PC-9 (cell line): Measurements from ENCODE around the gene TMEM163. TPM values are rescaled to one million over a fixed set of nuclear protein-coding genes. Genes with fewer than 3 reads are reported as not detected.

Source experiments
- BruUV-seq: library from RNA; stranded (reverse); fragments of 400-500 nt; replicated peaks from 2 replicates; lab custom pipeline; 2021; lab: Mats Ljungman, UMichigan
- CTCF ChIA-PET: fragments of 300-600 bp; sonication (Branson Sonifier 250); formaldehyde crosslinking; loops from one replicate; lab custom pipeline; 2022; ENCODE audit warnings: antibody characterized with exemption; lab: Charles Lee
- POLR2A ChIA-PET: fragments of 300-600 bp; sonication (Branson Sonifier 250); formaldehyde crosslinking; loops from one replicate; lab custom pipeline; 2022; ENCODE audit warnings: antibody characterized with exemption; ENCODE audit not compliant: unreplicated experiment; lab: Charles Lee
- DNase-seq, 2 experiments: peaks; one replicate each; pipeline versions ENCODE4 v3.0.0 to v3.0.0-alpha.2; 2015 to 2022; ENCODE audit warnings: mixed read lengths in 1 of 2
- H2AFZ ChIP-seq: fragments of 200-600 bp; sonication (generic); 2 replicates; pipeline ENCODE4 v1.8.1; 2017; ENCODE audit warnings: antibody characterized with exemption
- H3F3A ChIP-seq: fragments of 200-600 bp; sonication (generic); 2 replicates; pipeline ENCODE4 v1.8.1; 2017; ENCODE audit warnings: antibody characterized with exemption, mild to moderate bottlenecking, low read depth; ENCODE audit not compliant: insufficient read depth
- H3K27ac ChIP-seq: fragments of 200-600 bp; sonication (generic); 2 replicates; pipeline ENCODE4 v1.6.1; 2016; ENCODE audit warnings: mixed run types
- H3K27me3 ChIP-seq: fragments of 200-600 bp; sonication (generic); 2 replicates; pipeline ENCODE4 v1.6.1; 2016; ENCODE audit warnings: low read depth, mixed run types; ENCODE audit not compliant: insufficient read depth
- H3K36me3 ChIP-seq: fragments of 200-600 bp; sonication (generic); 2 replicates; pipeline ENCODE4 v1.6.1; 2016; ENCODE audit warnings: low read depth, mixed run types
- H3K4me1 ChIP-seq: fragments of 200-600 bp; sonication (generic); replicated peaks from 2 replicates; pipeline ENCODE4 v1.6.1; 2016; ENCODE audit warnings: mixed run types; ENCODE audit not compliant: insufficient read depth
- H3K4me2 ChIP-seq: fragments of 200-600 bp; sonication (generic); 2 replicates; pipeline ENCODE4 v1.6.1; 2017; ENCODE audit warnings: mixed run types
- H3K4me3 ChIP-seq: fragments of 200-600 bp; sonication (generic); 2 replicates; pipeline ENCODE4 v1.6.1; 2016; ENCODE audit warnings: mixed run types
- H3K79me2 ChIP-seq: fragments of 200-600 bp; sonication (generic); 2 replicates; pipeline ENCODE4 v1.6.1; 2017; ENCODE audit warnings: low read depth, mixed run types
- H3K9me2 ChIP-seq: fragments of 200-600 bp; sonication (generic); 2 replicates; pipeline ENCODE4 v1.8.1; 2017; ENCODE audit warnings: mild to moderate bottlenecking; ENCODE audit not compliant: insufficient read depth
- H3K9me3 ChIP-seq: fragments of 200-600 bp; sonication (generic); 2 replicates; pipeline ENCODE4 v1.8.1; 2016; ENCODE audit warnings: low read depth; ENCODE audit not compliant: insufficient read depth
- H4K20me1 ChIP-seq: fragments of 200-600 bp; sonication (generic); 2 replicates; pipeline ENCODE4 v1.8.1; 2017; ENCODE audit not compliant: insufficient read depth
- EZH2 ChIP-seq: fragments of 200-600 bp; sonication (generic); IDR thresholded peaks from 2 replicates; pipeline ENCODE4 v1.8.0; 2017; ENCODE audit warnings: antibody characterized with exemption, low read depth
- intact Hi-C: fragments of 100-400 bp; cut with micrococcal nuclease; formaldehyde crosslinking; loops from one replicate; pipeline ENCODE4 v1.10.0; 2022; ENCODE audit not compliant: unreplicated experiment
- total RNA-seq: library from RNA; stranded (reverse); gene quantifications from 2 replicates; pipeline ENCODE4 v1.2.3, GENCODE V29; 2021
- TF ChIP-seq, protein P1 (sequence below): fragments of 200-600 bp; sonication (generic); conservative IDR thresholded peaks from 2 replicates; pipeline ENCODE4 v1.6.1; 2017; ENCODE audit warnings: mixed run types, antibody characterized with exemption, mild to moderate bottlenecking, moderate library complexity

The TMEM163 gene
- total RNA-seq, 1 experiment from 2014 or later, result 1.4 TPM

DNA sequence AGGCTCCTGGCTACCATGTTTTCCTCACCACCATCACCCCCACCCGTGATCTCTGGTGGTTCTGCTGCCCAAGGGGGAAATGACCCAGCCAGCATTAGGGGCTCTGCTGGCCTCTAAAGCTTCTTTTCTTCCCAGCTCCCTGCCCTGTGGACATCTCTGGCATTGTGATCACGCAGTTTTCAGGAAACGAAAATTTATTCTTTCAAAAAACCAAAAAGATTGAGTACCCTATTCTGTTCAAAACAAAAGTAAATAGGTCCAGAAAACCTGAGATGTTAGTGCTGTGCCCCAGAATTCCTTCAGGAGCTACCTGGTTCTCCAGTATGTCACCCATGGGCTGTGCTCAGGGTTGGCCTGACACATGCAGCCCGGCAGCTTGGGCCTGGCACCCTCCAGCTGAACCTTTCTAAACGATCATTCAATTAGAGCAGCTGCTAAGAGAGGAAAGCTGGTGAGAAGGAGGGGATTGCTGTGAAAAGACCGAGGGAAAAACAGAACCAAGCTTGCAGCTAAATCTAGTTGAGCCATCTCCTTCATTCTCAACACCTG, 307.4 kb downstream of the TMEM163 start:
- Histone ChIP-seq H3K79me2 (no peaks in the 10 kb centered on the region), H3K4me3 (no peak overlapping the region), H3K9me2 (no peaks in the 10 kb centered on the region), H3K4me2 (no peak overlapping the region), H3K36me3 (no peaks in the 10 kb centered on the region), H2AFZ (no peak overlapping the region), H3K4me1 (peaks cover 8% of the 10 kb centered on the region), H3K27me3 (no peaks in the 10 kb centered on the region), H3F3A (no peaks in the 10 kb centered on the region), H4K20me1 (0 out of 2 replicates have a peak, but pooled peaks cover 3% of the 10 kb centered on the region), H3K27ac (no peak overlapping the region), H3K9me3 (no peaks in the 10 kb centered on the region)
- BruUV-seq, result no TSS peak
- TF ChIP-seq, protein P1, sequence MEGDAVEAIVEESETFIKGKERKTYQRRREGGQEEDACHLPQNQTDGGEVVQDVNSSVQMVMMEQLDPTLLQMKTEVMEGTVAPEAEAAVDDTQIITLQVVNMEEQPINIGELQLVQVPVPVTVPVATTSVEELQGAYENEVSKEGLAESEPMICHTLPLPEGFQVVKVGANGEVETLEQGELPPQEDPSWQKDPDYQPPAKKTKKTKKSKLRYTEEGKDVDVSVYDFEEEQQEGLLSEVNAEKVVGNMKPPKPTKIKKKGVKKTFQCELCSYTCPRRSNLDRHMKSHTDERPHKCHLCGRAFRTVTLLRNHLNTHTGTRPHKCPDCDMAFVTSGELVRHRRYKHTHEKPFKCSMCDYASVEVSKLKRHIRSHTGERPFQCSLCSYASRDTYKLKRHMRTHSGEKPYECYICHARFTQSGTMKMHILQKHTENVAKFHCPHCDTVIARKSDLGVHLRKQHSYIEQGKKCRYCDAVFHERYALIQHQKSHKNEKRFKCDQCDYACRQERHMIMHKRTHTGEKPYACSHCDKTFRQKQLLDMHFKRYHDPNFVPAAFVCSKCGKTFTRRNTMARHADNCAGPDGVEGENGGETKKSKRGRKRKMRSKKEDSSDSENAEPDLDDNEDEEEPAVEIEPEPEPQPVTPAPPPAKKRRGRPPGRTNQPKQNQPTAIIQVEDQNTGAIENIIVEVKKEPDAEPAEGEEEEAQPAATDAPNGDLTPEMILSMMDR, result no peak
- TF ChIP-seq EZH2, result no peak
- ChIA-PET POLR2A (interaction anchor here (0.6 kb wide), 1 partner anchor 62 kb away, joined by 5 read pairs; no protein-coding TSS in a partner anchor), CTCF (interaction anchor here (0.5 to 1.1 kb wide), 5 partner anchors 195 to 1044 kb away, joined by 3 to 12 read pairs (median 4); no protein-coding TSS in a partner anchor)
- no peak for DNase-seq
- intact Hi-C loops, result loop anchor here (5.0 kb wide), 1 partner anchor 164 kb away; no protein-coding TSS in a partner anchor

DNA sequence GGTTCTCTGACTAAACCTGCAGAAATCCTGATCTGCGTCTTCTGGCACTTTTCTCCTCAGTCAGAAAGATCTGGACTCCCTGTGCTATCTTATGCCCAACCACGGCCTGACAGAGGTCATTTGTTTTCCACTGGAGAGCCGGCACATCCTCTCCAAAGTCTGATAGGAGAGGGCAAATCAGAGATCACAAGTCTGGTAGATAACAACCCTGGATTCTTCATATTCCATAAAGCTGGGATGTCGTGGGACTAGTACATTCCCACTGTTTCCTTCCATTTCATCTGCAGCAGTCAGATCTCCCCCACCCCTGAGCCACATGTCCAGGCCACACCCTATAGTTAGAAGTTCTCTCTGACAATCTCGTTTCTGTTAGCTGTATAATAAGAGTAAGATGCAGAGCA, 308.0 kb downstream of the TMEM163 start:
- H3K4me1 ChIP-seq, result peaks cover 13% of the 10 kb centered on the region
- intact Hi-C loops, result loop anchor here (5.0 kb wide), 1 partner anchor 164 kb away; no protein-coding TSS in a partner anchor
- no peak for DNase-seq
- no peak overlapping the region for H3K27ac ChIP-seq
- no peaks in the 10 kb centered on the region for H3K27me3 ChIP-seq
- H3F3A ChIP-seq, result peaks cover 4% of the 10 kb centered on the region; the same call in 1 of the 2 replicates
- ChIA-PET POLR2A (interaction anchor here (0.6 kb wide), 1 partner anchor 420 kb away, joined by 6 read pairs; no protein-coding TSS in a partner anchor), CTCF (interaction anchor here (1.1 kb wide), 1 partner anchor 194 kb away, joined by 3 read pairs; no protein-coding TSS in a partner anchor)
- no peak overlapping the region for H3K4me3 ChIP-seq
- H4K20me1 ChIP-seq, result 0 out of 2 replicates have a peak, but pooled peaks cover 3% of the 10 kb centered on the region
- no peaks in the 10 kb centered on the region for H3K79me2 ChIP-seq
- no peak overlapping the region for H3K4me2 ChIP-seq
- H3K36me3 ChIP-seq, result no peaks in the 10 kb centered on the region
- TF ChIP-seq EZH2, result no peak
- TF ChIP-seq, protein P1, result no peak
- H3K9me2 ChIP-seq, result no peaks in the 10 kb centered on the region
- H2AFZ ChIP-seq, result no peak overlapping the region
- no TSS peak for BruUV-seq
- H3K9me3 ChIP-seq, result no peaks in the 10 kb centered on the region

DNA sequence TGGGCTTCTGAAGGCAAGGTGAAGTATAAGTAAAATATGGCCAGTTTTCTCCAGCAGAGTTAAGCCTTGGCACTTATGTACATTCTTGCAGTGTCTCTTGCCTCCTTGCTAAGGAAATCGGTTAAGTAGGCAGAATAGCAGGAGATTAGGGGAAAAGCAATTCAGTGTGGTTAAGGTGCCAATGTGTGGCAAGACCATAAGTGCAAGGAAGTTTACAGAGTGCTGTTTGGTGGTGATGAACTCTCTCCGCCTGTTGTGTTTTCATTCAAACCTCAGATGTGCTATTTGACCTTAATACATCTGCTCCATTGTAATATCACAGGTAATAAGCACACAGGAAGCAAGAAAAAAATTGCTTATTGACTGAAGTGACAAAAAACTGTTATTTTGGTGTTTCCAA, 308.8 kb downstream of the TMEM163 start:
- CTCF ChIA-PET, result no interaction called here
- no peaks in the 10 kb centered on the region for H3K27me3 ChIP-seq

More for the DNA sequence above, 308.8 kb downstream of the TMEM163 start:
- intact Hi-C loops, result loop anchor here (5.0 kb wide), 1 partner anchor 163 kb away; no protein-coding TSS in a partner anchor
- H3K9me2 ChIP-seq, result no peaks in the 10 kb centered on the region
- no peaks in the 10 kb centered on the region for H3K9me3 ChIP-seq
- TF ChIP-seq EZH2, result no peak
- TF ChIP-seq, protein P1, result no peak
- H3K36me3 ChIP-seq, result no peaks in the 10 kb centered on the region
- 0 out of 2 replicates have a peak, but pooled peaks cover 3% of the 10 kb centered on the region for H4K20me1 ChIP-seq
- no peak overlapping the region for H3K27ac ChIP-seq
- H3K4me3 ChIP-seq, result no peak overlapping the region
- DNase-seq, result no peak
- peaks cover 4% of the 10 kb centered on the region; the same call in 1 of the 2 replicates for H3F3A ChIP-seq
- peaks cover 13% of the 10 kb centered on the region for H3K4me1 ChIP-seq
- POLR2A ChIA-PET, result no interaction called here
- no peaks in the 10 kb centered on the region for H3K79me2 ChIP-seq
- no peak overlapping the region for H3K4me2 ChIP-seq
- H2AFZ ChIP-seq, result no peak overlapping the region
- BruUV-seq, result no TSS peak
